Urinary bladder (tissue), 4 donors: Measurements from ENCODE around the gene PRKG1. TPM values are rescaled to one million over a fixed set of nuclear protein-coding genes. Genes with fewer than 3 reads are reported as not detected.
"Not testable (repeated sequence)": the region's sequence is repeated elsewhere in the genome, so short reads cannot be mapped to it uniquely, and the experiment has no call there.

Experiments
- DNase-seq: peaks from one replicate; pipeline ENCODE4 v3.0.0-alpha.2; 2015; ENCODE audit errors: extremely low spot score
- H3K27ac ChIP-seq: one replicate; pipeline ENCODE4 v1.5.1; 2013; ENCODE audit warnings: low read depth, mild to moderate bottlenecking, moderate library complexity
- H3K36me3 ChIP-seq: one replicate; pipeline ENCODE4 v1.6.1; 2013; ENCODE audit warnings: mild to moderate bottlenecking, moderate library complexity; ENCODE audit not compliant: insufficient read depth
- H3K4me1 ChIP-seq: one replicate; pipeline ENCODE4 v1.6.1; 2013; ENCODE audit warnings: mild to moderate bottlenecking, moderate library complexity; ENCODE audit not compliant: insufficient read depth
- H3K4me3 ChIP-seq: one replicate; pipeline ENCODE4 v1.5.1; 2013; ENCODE audit warnings: low read depth, low read length
- WGBS: extraction: QIAGEN DNeasy Blood & Tissue Kit; methylation state at CpG from one replicate; pipeline ENCODE4 v1.1.7; 2013; 5-methylcytosine and 5-hydroxymethylcytosine counted together
- polyA plus RNA-seq: library from polyadenylated mRNA; stranded (reverse); fragments of 200-250 nt; gene quantifications from one replicate; pipeline ENCODE4 v1.2.3, GENCODE V29; 2013
- total RNA-seq: library from RNA; depleted of rRNA; stranded (reverse); fragments of >200 nt; gene quantifications from one replicate; pipeline ENCODE4 v1.2.3, GENCODE V29; 2014
- donor health status: healthy with polysubstance abuse.
- donor health status: healthy.

The PRKG1 gene
- total and polyA plus RNA-seq, 2 donors, result 17.1 to 126 TPM

DNA sequence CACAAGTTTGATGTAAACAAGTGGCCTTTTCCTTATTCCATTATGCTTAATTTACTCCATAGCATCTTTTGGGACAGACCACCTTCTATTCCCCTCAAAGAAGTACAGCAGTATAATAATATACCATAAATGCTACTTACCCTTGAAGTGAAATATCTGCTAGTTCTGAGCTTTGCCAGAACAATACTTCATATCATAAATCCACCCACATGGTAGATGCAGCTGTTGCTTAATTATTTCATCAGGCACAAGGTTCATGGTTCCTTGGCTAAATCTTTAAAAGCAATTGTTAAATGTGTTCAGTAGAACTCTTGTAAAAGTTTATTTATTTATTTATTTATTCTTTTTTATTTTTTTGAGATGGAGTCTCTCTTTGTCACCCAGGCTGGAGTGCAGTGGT is 592.2 kb downstream of the PRKG1 start:
- no peak for DNase-seq
- no peak overlapping the region for H3K4me3 ChIP-seq

DNA sequence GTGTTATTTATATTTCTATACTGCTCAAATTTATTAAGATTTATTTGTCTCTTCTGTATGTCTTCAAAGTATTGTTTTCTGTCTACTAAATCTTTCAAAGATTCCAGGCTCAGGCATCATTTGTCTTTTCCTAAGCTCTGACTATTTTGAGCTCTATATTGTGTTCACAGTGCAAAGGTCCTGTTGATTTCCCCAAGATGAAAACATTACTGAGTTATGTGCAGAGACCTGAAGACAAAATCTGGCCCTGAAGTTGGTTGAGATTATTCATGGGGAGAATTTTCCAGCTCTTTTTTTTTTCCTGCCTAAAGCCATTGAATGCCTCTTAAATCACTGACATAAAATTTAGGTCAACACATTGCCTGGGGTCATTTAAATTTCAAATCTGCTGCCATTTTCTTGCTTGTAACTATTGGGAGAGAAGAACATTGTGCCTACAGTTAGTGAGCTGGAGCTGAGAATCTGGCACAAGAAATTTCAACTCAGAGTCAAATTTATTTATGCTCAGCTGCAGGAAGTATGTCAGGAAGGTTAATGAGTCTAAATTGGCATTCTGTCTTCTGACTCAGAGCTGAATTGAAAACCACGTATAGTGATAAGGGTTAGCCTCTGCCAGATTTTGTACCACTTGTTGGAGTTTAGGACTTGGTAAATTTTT is 593.5 kb downstream of the PRKG1 start:
- DNase-seq, result no peak
- Histone ChIP-seq H3K27ac (no peak overlapping the region), H3K4me1 (no peaks in the 10 kb centered on the region), H3K4me3 (no peak overlapping the region), H3K36me3 (no peaks in the 10 kb centered on the region)
- 6% methylated on average over 1 of the region's 1 CpG for WGBS

More for the DNA sequence above, 592.2 kb downstream of the PRKG1 start:
- no peaks in the 10 kb centered on the region for H3K4me1 ChIP-seq
- H3K36me3 ChIP-seq, result no peaks in the 10 kb centered on the region
- H3K27ac ChIP-seq, result no peak overlapping the region

DNA sequence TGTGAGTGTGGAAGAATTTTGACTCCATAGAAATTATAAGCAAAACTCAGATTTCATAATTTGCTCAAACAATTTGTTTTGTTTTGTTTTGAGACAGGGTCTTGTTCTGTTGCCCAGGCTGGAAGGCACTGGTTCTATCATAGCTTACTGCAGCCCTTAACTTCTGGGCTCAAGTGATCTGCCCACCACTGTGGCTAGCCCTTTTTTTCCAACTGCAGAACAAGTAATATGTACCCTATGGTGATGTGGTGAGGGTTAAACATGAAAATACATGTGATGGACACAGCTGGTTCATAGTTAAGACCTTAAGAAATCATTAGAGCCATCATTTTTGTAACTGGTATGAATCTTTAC is 594.0 kb downstream of the PRKG1 start:
- H3K4me1 ChIP-seq, result no peaks in the 10 kb centered on the region
- H3K4me3 ChIP-seq, result no peak overlapping the region
- H3K27ac ChIP-seq, result no peak overlapping the region
- no peaks in the 10 kb centered on the region for H3K36me3 ChIP-seq
- DNase-seq, result no peak

DNA sequence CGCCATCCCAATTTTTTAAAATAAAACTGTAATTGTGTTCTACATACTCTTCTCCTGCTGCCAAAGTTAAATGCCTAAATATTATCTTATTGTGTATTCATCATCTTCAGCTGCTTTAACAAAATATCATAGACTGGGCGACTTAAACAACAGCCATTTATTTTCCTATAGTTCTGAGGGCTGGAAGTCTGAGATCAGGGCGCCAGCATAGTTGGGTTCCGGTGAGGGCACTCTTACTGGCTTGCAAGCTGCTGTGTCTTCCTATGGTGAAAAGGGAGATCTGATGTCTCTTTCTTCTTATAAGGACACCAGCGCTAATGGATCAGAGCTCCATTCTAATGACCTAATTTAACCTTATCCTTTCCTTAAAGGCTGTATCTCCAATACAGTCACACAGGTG is 594.8 kb downstream of the PRKG1 start:
- H3K4me1 ChIP-seq, result no peaks in the 10 kb centered on the region
- whole genome bisulfite sequencing, result 97% methylated on average over 5 of the region's 5 CpGs
- no peak for DNase-seq
- no peak overlapping the region for H3K4me3 ChIP-seq
- no peaks in the 10 kb centered on the region for H3K36me3 ChIP-seq
- H3K27ac ChIP-seq, result no peak overlapping the region

DNA sequence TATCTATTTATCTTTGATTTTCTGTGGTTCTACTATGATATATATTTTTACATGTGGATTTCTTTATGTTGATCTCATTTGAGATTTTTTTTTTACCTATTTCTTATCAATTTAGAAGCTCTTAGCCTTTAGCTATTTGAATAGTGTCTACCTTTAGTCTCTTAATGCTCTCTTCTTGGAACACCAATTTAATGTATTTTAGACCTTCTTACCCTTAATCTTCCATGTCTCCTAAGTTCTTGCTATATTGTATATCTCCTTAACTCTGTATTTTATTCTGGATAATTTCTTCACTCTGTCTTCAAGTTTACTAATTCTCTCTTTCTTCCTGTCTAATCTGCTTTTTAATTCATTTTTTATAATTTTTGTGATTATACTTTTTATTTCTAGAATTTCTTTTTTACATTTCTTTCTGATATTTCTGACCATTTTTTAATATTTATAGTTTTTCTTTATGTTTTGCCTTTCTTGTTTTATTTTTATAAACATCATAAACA is 597.8 kb downstream of the PRKG1 start:
- H3K36me3 ChIP-seq, result no peaks in the 10 kb centered on the region
- no peak overlapping the region for H3K4me3 ChIP-seq
- H3K4me1 ChIP-seq, result no peaks in the 10 kb centered on the region
- no peak overlapping the region for H3K27ac ChIP-seq
- no peak for DNase-seq

DNA sequence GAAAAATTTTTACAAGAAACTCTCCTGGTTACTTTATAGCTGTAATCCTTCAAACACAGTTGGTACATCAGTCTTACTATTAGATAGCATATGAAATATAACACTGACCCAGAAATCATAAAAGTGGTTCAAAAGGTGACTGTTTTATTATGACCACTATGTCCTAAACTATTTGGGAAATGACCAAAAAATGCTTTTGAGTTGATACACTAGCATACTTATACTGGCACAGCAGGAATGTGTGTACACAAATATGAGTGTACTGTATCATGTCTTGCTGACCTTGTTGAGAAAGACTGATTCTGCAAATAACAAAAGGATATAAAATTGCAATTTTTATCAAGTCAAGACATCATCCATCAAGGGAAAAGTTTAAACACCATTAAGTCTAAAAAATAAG is 600.8 kb downstream of the PRKG1 start:
- no peaks in the 10 kb centered on the region for H3K4me1 ChIP-seq
- DNase-seq, result no peak

DNA sequence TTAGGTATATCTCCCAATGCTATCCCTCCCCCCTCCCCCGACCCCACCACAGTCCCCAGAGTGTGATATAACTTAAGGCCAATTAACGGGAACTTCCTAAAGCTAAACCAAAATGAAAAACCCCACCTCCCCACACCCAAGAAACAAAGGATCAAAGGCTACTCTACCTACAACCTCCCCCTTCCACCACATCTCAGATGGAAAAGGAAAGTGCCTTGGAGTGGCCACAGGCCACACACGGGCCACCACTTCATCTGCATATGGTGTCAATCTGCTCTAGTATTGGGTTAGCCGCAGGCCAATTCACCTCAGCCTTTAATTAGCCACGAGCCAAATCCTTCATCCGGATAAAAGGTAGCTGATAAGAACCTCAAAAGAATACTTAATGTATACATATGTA is 605.6 kb downstream of the PRKG1 start:
- H3K4me3 ChIP-seq, result no peak overlapping the region
- 79% methylated on average over 6 of the region's 6 CpGs for WGBS

More for the DNA sequence above, 600.8 kb downstream of the PRKG1 start:
- H3K27ac ChIP-seq, result no peak overlapping the region
- H3K36me3 ChIP-seq, result no peaks in the 10 kb centered on the region
- no peak overlapping the region for H3K4me3 ChIP-seq

DNA sequence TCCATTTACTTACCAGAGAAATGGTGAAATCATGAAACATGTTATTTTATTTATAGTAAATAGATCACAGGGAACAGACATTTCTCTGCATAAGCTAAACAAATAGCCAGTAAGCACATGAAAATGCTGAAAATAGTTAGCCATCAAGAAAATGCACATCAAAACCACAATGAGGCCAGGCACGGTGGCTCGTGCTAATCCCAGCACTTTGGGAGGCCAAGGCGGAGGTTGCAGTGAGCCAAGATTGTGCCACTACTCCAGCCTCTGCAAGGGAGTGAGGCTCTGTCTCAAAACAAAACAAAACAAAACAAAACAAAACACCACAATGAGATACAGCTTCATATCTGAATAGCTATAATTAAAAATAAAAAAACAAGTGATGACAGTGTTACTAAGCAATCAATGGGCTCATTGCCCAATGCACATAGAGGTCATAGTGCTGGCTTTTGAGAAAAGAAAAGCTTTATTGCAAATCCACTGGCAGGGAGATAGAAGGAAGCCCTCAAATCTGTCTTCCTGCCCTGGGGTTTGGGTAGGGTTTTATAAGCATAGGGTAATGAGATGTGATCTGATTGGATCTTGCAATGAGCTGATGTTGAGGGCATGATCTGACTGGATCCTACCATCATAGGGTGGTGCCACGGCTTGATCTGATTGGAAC is 608.9 kb downstream of the PRKG1 start:
- DNase-seq, result no peak
- H3K4me3 ChIP-seq, result no peak overlapping the region
- 56% methylated on average over 4 of the region's 4 CpGs for WGBS
- no peaks in the 10 kb centered on the region for H3K36me3 ChIP-seq
- H3K4me1 ChIP-seq, result no peaks in the 10 kb centered on the region
- H3K27ac ChIP-seq, result no peak overlapping the region

More for the DNA sequence above, 605.6 kb downstream of the PRKG1 start:
- Histone ChIP-seq H3K4me1 (no peaks in the 10 kb centered on the region), H3K27ac (no peak overlapping the region), H3K36me3 (no peaks in the 10 kb centered on the region)
- no peak for DNase-seq

DNA sequence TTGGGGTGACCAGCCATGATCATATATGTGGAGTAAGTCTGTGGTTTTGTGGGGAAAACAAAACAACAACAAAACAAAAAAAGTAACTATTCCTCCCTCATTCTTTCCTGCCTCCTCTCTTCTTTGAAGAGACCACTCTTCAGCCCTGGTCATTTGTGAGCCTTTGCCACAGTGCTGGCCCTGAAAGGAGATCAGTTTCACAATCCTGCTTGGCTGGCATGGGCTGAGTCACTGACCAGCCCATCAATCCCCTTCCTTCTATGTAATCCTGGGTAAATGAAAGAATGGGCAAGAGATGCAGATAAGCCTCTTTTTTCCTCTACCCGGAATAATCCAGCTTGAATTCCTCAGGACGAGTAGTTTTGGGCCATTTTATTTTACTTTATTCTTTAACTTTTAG is 611.5 kb downstream of the PRKG1 start:
- H3K27ac ChIP-seq, result no peak overlapping the region
- DNase-seq, result no peak
- no peaks in the 10 kb centered on the region for H3K4me1 ChIP-seq
- no peak overlapping the region for H3K4me3 ChIP-seq
- no peaks in the 10 kb centered on the region for H3K36me3 ChIP-seq
- 92% methylated on average over 2 of the region's 2 CpGs for WGBS

DNA sequence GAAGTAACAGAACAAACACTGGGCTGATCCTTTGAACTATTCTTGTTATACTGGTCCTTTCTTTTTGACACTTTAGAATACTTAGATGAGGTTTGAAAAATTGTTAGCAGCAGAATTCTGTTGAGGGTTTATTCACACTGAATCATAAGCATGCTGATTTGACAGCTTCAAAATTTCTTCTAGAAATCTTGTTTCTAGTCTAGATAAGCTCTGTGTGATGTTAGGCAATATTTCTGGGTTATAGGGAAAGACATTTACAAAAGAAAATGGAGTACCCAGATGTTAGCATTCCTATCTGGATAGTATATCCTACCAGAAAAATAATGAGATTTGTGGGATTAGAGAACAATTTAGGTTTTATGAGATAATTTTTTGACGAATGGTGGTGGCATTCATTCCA is 613.0 kb downstream of the PRKG1 start:
- H3K4me1 ChIP-seq, result no peaks in the 10 kb centered on the region
- H3K36me3 ChIP-seq, result no peaks in the 10 kb centered on the region
- no peak overlapping the region for H3K27ac ChIP-seq
- no peak for DNase-seq
- WGBS, result 59% methylated on average over 1 of the region's 1 CpG
- H3K4me3 ChIP-seq, result no peak overlapping the region

DNA sequence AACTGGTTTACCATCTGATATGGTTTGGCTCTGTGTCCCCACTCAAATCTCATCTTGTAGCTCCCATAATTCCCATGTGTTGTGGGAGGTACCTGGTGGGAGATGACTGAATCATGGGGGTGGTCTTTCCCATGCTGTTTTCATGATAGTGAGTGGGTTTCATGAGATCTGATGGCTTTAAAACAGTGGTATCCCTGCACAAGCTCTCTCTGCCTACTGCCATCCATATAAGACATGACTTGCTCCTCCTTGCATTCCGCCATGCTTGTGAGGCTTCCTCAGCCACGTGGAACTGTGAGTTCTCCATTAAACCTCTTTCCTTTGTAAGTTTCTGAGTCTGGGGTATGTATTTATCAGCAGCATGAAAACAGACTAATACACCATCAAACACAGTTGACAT is 614.5 kb downstream of the PRKG1 start:
- 96% methylated on average over 2 of the region's 2 CpGs for WGBS
- not testable (repeated sequence) for DNase-seq, H3K27ac ChIP-seq, H3K4me1 ChIP-seq, H3K4me3 ChIP-seq, H3K36me3 ChIP-seq

DNA sequence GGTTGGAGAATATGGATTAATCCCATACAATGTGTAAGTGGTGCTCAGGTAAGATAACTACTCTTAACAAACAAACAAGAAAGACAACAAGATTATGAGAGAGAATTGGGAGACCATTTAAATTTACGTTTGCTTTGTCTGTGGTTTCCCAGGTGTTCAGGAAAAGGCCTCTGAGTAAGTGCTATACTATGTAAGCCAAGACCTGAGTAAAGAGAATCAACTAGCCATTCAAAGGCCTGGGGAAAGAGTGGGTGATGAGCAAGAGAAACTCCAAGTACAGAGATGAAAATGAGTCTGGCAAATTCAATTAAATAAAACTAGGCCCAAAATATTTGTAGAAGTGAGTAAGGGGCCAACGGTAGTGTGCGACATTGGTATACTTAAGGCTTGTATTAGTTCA is 615.2 kb downstream of the PRKG1 start:
- H3K27ac ChIP-seq, result no peak overlapping the region

DNA sequence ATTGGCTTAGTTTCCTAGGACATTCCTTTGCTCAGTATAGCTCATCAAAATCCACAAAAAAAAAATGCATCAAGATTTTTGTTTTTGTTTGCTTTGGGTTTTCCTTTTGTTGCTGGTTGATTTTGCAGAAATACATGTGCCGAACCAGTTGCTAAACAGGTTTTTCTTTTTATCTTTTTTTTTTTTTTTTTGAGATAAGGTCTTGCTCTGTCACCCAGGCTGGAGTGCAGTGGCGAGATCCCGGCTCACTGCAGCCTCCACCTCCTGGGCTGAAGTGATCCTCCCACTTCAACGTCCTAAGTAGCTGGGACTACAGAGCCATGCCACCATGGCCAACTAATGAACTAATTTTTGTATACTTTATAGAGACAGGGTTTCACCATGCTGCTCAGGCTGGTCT is 616.8 kb downstream of the PRKG1 start:
- H3K36me3 ChIP-seq, result no peaks in the 10 kb centered on the region
- WGBS, result 58% methylated on average over 4 of the region's 4 CpGs
- no peak for DNase-seq
- no peak overlapping the region for H3K4me3 ChIP-seq
- H3K27ac ChIP-seq, result no peak overlapping the region
- H3K4me1 ChIP-seq, result no peaks in the 10 kb centered on the region

More for the DNA sequence above, 615.2 kb downstream of the PRKG1 start:
- WGBS, result 96% methylated on average over 3 of the region's 3 CpGs
- Histone ChIP-seq H3K4me3 (no peak overlapping the region), H3K4me1 (no peaks in the 10 kb centered on the region), H3K36me3 (no peaks in the 10 kb centered on the region)
- DNase-seq, result no peak

DNA sequence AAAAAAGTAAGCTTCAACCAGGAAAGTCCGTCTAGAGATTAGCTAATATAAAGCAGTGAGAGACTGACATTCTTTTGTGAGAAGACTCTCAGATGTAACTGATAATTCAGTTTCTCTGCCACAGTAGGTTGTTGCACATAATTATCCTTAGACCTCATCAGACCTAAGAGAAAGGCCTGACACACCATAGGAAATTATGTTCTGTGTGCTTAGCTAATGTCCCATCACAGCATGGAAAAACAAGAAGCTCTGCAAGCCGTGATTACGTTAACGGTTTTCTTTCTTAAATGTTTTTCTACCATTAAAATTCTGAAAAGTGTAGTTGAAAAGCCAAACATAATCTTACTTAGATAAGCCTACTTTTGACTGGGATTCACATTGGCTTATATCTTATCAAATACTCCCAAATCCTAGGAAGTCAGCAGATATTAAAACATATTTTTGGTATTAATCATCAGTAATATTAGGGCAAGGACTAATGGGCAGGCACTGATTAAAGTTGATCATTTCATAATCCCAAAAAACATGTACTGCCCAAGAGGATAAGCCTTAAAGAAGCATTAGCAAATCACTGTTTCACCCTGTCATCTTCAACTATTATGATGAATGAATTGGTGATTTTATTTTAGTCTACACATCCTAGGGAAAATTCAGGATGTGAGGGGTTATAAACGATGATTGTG is 619.9 kb downstream of the PRKG1 start:
- Histone ChIP-seq H3K36me3 (peaks cover 1% of the 10 kb centered on the region), H3K27ac (peak overlapping the region; percentile 10), H3K4me1 (no peaks in the 10 kb centered on the region), H3K4me3 (no peak overlapping the region)
- WGBS, result 52% methylated on average over 5 of the region's 5 CpGs
- DNase-seq, result no peak
